IPS-18c (cell line): ENCODE results near the gene DIP2C.
"Not testable (repeated sequence)": the region's sequence is repeated elsewhere in the genome, so short reads cannot be mapped to it uniquely, and the experiment has no call there.

Experiments used
- H3K4me3 ChIP-seq: 2 replicates; pipeline ENCODE4 v1.7.0; 2013; ENCODE audit warnings: low read depth, mild to moderate bottlenecking, low read length, moderate library complexity; ENCODE audit not compliant: insufficient read depth
- H3K9me3 ChIP-seq: one replicate; pipeline ENCODE4 v1.6.1; 2013; ENCODE audit warnings: mild to moderate bottlenecking, low read length, moderate library complexity; ENCODE audit not compliant: control insufficient read depth, insufficient read depth

Gene DIP2C

GRCh38 chr10:666237-667012 lies 23.0 kb downstream of the DIP2C start:
- Histone ChIP-seq H3K9me3 (no peaks in the 10 kb centered on the region), H3K4me3 (no peak overlapping the region)

- Histone ChIP-seq H3K9me3 (no peaks in the 10 kb centered on the region), H3K4me3 (no peak overlapping the region)
Observed at GRCh38 chr10:665579-666091, 23.8 kb downstream of the DIP2C start.

- H3K4me3 ChIP-seq = no peak overlapping the region
Observed at GRCh38 chr10:664893-665292, 24.6 kb downstream of the DIP2C start.

GRCh38 chr10:664301-664700 lies 25.2 kb downstream of the DIP2C start:
- no peak overlapping the region for H3K4me3 ChIP-seq
- no peaks in the 10 kb centered on the region for H3K9me3 ChIP-seq

More at GRCh38 chr10:664893-665292, 24.6 kb downstream of the DIP2C start:
- no peaks in the 10 kb centered on the region for H3K9me3 ChIP-seq

GRCh38 chr10:663831-664251 lies 25.6 kb downstream of the DIP2C start:
- H3K9me3 ChIP-seq = no peaks in the 10 kb centered on the region
- no peak overlapping the region for H3K4me3 ChIP-seq

GRCh38 chr10:663466-663751 lies 26.1 kb downstream of the DIP2C start:
- Histone ChIP-seq H3K9me3 (no peaks in the 10 kb centered on the region), H3K4me3 (no peak overlapping the region)

GRCh38 chr10:662686-663465 lies 26.6 kb downstream of the DIP2C start:
- H3K4me3 ChIP-seq = no peak overlapping the region
- no peaks in the 10 kb centered on the region for H3K9me3 ChIP-seq

GRCh38 chr10:662223-662605 lies 27.3 kb downstream of the DIP2C start:
- Histone ChIP-seq H3K4me3 (no peak overlapping the region), H3K9me3 (no peaks in the 10 kb centered on the region)

GRCh38 chr10:661597-662222 lies 27.8 kb downstream of the DIP2C start:
- Histone ChIP-seq H3K4me3 (no peak overlapping the region), H3K9me3 (no peaks in the 10 kb centered on the region)

GRCh38 chr10:660970-661596 lies 28.4 kb downstream of the DIP2C start:
- no peak overlapping the region for H3K4me3 ChIP-seq
- H3K9me3 ChIP-seq = no peaks in the 10 kb centered on the region

- no peaks in the 10 kb centered on the region for H3K9me3 ChIP-seq
- no peak overlapping the region for H3K4me3 ChIP-seq
Observed at GRCh38 chr10:660413-660969, 29.0 kb downstream of the DIP2C start.

GRCh38 chr10:659688-660141 lies 29.8 kb downstream of the DIP2C start:
- no peaks in the 10 kb centered on the region for H3K9me3 ChIP-seq
- no peak overlapping the region for H3K4me3 ChIP-seq

- not testable (repeated sequence) for H3K4me3 ChIP-seq, H3K9me3 ChIP-seq
Observed at GRCh38 chr10:657816-658350, 31.6 kb downstream of the DIP2C start.

GRCh38 chr10:656883-657282 lies 32.6 kb downstream of the DIP2C start:
- Histone ChIP-seq H3K4me3 (no peak overlapping the region), H3K9me3 (no peaks in the 10 kb centered on the region)

GRCh38 chr10:655184-655583 lies 34.3 kb downstream of the DIP2C start:
- no peak overlapping the region for H3K4me3 ChIP-seq
- H3K9me3 ChIP-seq = no peaks in the 10 kb centered on the region

- H3K4me3 ChIP-seq = no peak overlapping the region
- H3K9me3 ChIP-seq = no peaks in the 10 kb centered on the region
Observed at GRCh38 chr10:654647-654996, 34.8 kb downstream of the DIP2C start.

GRCh38 chr10:653991-654646 lies 35.3 kb downstream of the DIP2C start:
- no peak overlapping the region for H3K4me3 ChIP-seq
- no peaks in the 10 kb centered on the region for H3K9me3 ChIP-seq
